GM21717 (cell line): Measurements from ENCODE around the gene HS6ST1.
"Not testable (repeated sequence)": the region's sequence is repeated elsewhere in the genome, so short reads cannot be mapped to it uniquely, and the experiment has no call there.

Experiments
- ATAC-seq: cut with Tn5 transposase; IDR thresholded peaks from one replicate; pipeline ENCODE4 v1.9.1; 2021; ENCODE audit warnings: mild to moderate bottlenecking, moderate library complexity; ENCODE audit not compliant: unreplicated experiment

The HS6ST1 gene

DNA sequence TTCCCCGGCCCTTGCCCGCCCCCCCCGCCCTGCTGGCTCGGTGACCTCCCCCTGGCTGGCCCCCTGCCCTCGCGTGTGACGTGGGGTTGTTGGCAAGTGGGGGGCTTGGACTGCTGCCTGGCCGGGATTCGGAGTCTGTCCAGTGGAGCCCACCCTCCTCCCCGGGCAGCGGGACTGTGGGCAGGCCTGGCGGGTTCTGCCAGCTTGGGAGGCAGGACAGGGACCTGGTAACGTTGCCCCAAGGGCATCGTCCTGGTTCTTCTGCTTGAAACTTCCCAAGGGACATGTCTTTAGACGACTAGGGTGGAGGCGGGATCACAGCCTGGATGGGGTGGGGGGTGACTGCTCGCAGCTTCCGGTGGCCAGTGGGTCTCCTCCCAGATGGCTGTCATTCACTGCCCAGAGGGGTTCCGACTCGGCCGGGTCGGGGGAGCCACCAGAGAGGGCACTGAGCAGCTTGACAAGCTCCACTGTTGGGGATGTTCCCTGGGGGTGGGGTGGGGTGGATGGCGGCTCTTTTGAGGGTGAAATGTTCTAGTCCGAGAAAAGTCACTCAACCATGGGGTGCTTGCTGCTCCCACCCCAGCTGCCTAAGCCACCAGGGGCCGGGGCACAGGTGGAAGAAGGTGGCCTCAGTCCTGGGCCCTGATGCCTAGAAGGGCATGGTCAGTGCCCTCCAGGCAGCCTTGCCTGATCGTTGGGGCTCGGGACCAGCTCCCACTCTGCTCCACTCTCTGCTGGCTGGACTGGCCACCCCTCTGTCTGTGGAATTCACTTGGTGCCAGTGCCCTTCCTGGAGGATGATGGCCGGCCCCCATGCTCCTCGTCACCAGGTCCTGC is 4.3 kb upstream of the HS6ST1 start:
- no peak for ATAC-seq

DNA sequence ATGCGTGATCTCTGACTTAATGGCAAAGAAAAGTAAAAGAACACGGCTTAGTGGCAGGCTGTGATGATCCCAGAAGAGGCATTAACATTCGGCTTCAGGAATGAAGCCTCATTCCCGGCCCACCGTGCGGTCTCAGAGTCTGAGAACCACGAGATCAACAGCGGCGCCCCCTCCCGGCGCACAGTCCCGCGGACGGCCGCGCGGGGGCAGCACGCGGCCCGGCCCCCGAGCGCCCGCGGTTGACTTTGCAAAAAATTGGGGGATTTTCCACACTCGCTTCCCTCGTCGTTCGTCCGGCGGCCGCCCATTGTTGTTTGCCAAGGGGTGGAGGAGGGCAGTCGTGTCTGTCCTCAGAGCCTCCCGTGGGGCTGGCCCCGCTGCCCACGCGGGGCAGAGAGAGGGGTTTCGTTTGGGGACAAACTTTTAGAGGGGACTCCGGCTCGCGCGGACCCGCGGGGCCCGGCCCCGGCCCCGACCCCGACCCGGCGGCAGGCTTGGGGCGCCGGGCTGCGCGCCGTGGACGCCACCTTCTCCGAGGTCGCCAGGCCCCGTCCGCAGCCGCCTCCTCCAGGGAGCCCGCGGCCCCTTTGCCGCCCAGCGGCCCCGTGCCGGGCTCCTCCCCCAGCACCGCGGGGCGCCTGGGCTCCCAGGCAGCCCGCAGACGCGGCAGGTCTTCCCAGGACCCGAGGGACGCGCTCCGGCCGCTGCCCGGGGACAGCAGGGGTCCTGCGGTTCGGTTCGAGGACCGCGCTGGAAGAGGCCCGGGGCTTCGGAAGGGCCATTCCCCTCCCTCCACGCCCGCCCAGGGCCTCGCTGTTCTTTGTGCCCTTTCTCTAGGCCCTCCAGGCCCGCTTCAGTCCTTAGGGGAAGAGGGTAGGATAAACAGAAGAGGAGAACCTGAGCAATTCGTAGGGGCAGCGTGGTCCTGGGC is 3.4 kb upstream of the HS6ST1 start:
- ATAC-seq, result peak; percentile 54

DNA sequence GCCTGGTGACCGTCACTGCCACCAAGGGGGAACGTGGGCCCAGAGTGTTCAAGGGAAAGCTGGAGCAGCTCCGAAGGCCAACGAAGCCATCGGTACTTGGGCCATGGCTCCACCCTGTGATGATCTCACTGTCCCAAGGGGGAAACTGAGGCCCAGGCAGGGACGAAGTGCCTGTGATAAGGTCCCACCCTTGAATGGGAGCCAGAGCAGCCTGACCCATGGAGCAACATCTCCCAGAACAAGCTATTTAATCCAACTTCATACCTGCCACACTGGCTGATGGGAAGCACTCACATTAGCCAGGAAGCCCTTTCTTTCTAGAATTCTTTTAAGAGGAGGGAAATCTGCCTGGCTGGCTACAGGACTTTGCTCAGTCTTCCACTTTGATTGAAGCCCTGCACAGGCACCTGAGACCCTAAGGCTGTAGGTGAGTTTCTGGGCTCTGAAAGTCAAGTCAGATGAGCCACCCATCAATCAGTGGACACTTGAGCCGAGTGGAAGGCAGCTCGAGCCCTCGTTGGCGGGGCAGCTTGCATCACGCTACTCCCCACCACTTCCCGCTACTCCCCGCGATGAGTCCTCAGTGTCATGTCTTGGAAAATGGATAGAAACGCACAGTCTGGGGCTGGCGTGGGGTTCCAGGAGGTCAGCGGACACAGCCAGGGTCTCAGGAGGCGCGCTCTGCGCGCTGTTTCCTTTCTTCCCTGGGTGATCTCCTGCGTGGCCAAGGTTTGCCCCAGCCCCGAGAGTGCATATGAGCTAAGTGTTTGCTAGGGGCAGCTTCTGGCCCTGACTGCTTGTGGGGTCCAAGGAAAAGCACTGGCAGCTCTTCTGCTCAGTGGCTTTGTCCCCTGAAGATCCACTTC is 2.5 kb upstream of the HS6ST1 start:
- no peak for ATAC-seq

DNA sequence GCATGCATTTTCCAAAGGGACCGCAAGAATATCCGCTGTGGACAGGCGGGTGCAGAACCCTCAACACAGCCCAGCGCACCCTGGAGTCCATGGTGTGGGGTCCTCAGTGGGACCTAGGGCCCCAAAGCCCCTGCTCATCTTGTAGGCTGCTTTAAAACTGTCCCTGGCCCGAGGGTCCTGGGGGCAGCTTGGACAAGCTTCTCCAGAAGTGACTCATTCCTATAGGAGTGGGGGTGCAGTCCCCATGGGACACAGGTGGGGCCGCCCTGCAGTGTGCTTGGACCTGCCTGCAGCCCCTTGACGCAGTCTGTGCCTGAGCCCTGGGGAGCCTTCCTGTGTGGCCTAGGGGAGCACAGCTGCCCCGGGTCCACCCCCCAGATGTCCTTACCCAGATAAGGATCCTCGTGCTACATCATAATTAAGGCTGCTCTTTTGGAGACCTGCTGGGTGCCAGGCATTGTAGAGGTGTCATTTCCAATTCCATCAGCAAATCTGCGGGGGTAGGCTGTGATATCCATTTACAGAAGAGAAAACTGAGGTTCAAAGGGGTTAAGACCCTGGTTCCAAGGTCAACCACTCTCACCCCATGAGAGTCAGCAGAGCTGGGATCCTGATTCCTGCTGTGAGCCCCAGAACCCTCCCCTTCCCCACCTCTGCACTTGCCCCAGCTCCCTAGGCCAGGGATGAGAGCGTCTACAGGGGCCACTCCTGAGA is 1.7 kb upstream of the HS6ST1 start:
- no peak for ATAC-seq

DNA sequence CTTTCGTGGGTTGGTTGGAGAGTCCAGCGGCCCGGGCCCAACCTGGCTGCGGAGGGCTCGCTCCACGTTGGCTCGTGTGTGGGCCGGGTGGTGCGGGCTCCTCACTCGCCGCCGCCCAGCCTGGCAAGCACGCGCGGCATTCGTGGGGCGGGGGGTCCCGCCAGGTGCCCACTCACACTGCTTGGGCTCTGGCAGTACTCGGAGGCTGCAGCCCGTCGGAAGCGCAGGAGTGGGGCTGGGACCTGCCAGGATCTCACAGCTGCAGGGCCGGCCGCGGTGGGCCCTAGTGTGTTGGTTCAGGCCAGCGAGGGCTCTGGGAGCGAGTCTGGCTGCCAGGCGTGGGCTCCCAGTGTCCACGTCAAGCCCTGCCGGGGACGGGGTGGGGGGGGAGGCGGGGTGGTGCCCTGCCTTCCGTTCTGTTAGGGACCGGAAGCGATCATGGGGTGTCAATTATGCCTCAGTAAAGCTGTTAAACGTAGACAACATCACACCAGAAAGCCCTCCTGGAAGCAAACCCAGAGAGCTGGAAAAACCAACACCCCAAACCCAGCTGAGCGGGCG is 1.0 kb upstream of the HS6ST1 start:
- ATAC-seq, result no peak

DNA sequence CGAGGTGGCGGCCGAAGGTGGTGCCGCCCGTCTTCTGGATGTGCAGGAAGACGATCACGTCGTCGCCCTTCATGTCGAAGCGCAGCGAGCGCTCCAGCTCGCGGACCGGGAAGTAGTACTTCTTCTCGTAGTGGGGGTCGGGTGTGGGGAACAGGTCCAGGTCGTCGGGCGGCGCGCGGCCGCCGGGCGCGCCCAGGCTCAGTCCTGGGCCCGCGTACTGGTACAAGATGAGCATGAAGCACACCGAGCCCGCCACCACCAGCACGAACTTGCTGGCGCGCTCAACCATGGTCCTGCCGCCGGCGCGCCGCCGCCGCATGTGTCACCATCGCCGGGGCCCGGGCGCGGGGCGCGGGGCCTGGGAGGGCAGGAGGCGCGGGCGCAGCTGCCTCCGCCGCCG is 423 bp downstream of the HS6ST1 start:
- peak; percentile 7 for ATAC-seq

DNA sequence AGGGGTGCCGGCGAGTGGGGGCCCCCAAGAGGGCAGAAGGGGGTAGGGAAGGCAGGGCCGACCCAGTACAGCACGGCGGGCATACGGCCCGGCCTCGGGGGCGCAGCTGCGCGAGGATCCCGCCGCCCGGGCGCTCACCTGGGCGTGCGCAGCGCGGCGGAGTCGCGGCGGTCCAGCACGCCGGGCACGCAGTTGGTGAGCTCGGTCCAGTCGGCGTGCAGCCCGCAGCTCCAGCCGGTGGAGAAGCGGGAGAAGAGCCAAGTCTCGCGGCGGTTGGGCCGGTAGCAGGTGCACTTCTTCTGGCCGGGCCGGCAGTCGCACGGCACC is 806 bp downstream of the HS6ST1 start:
- not testable (repeated sequence) for ATAC-seq

DNA sequence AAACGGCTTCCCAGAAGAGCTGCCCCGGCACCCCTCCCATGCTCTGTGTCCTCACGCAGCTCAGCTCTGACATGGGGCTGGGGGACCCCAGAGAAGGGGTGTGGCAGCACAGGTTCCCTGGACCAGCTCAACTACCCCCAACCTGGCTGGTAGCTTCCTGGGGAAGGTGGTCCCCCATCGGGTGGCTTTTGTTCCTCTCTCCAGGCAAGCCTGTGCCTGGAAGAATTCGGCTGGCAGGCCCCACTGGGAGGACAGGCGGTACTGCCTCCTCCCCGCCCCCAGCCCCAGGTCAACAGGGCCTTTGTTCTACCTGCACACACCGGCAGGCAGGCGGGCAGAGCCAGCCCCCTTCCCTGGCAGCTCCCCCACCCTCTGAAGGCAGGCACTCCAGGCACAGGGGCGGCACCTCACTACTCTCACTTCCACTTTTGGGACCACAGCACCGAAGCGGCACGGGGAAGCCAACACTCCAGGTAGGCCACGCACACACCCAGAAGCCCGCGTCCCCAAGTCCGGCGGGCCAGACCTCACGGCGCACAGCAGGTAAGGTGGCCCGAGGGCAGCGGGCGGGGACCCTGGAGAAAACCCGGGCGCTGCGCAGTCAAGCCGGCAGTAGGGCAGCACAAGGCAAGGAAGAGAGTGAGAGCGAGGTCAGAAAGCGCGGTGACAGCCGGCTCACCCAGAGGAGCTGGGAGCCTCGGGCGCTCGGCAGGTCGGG is 1.3 kb downstream of the HS6ST1 start:
- peak; percentile 48 for ATAC-seq

DNA sequence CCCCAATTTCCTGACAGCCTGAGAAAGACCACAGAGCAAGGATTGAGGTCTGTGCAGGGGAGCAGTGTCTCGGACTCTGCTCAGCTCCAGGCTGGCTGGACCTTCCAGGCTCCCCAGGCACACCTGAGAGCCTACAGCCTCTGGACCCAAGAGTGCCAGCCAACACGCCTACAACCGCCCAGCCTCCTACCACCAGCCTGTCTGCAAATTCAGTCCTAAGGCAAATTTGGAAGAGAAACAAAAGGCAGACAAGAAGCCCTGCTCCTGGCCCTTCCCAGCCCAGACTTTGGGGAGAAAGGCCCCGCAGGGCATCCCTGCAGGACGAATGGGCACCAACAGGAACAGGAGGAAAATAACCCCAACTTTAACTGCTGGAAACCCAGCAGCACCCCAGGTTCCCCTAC is 1.9 kb downstream of the HS6ST1 start:
- no peak for ATAC-seq

DNA sequence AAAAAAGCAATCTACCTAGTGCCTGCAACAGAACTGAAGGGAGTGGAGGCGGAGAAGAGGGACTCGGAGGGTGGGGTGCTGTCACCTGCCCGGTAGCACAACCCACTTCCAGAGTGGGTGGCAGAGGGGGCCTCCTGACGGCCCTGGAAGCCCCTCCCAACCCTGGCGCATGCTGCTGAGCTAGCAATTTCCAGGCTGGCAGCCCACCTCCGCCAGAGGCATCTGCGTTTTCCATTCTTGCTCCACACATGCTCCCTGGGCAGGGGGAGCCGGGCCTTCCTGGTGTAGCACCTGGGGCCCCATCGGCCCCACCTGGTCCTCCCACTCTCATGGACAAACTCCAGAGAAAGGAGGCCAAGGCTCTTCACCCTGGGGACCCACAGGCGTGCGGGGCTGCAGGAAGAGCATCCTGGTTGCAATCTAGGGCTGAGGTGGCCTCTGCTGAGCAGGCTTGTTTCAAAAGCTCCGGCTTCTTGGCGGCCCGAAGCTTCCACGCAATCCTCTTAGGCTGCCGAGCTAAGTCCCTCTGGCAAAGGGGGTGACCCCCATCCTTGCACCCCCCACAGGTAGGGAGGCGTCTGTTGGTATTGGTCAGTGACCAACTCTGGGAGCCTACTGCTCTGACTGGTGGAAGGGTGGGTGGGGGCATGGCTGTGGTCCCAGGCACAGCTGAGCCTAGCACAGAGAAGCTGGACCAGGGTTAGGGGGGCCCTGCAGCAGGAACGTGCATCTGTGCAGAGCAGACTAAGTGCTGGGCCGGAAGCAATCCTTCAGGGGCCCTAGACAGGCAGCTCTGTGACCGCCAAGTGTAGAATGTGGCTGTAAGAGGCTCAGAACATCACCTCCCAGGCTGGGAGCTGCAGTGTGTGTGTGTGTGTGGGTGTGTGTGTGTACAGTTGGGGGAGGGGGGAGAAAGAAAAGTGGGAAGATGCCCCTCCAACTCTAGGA is 2.6 kb downstream of the HS6ST1 start:
- ATAC-seq, result no peak

DNA sequence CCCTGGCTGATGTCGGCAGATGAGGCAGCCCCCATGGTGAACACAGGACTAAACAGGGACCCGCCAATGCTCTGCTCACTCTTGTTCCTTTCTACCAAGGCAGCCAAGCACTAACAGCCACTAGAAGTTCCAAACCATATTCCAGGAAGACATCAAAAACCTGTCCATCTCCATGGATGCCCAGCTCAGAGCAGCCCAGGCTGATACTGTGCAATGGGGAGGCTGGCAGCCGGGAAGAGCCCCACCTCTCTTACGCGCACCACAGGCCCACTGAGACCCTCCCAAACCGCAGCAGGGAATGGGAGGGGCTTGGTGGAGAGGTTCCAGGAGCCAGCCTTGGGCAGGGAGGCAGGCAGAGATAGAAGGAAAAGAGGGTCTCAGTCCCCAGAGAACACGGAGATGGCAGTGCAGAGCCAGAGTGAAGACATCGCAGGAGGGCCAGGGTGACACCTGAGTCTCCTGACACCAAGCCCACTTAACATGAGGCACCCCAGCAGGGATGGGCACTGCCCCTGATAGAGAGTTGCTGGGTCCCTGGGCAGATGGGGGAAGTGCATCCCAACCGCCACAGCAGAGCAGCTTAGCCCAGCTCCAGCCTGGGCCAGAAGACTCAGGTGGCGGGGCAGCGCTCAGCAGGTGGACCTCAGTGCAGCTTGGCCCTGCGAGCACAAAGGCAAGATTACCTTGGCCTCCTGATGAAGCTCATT is 3.4 kb downstream of the HS6ST1 start:
- no peak for ATAC-seq

DNA sequence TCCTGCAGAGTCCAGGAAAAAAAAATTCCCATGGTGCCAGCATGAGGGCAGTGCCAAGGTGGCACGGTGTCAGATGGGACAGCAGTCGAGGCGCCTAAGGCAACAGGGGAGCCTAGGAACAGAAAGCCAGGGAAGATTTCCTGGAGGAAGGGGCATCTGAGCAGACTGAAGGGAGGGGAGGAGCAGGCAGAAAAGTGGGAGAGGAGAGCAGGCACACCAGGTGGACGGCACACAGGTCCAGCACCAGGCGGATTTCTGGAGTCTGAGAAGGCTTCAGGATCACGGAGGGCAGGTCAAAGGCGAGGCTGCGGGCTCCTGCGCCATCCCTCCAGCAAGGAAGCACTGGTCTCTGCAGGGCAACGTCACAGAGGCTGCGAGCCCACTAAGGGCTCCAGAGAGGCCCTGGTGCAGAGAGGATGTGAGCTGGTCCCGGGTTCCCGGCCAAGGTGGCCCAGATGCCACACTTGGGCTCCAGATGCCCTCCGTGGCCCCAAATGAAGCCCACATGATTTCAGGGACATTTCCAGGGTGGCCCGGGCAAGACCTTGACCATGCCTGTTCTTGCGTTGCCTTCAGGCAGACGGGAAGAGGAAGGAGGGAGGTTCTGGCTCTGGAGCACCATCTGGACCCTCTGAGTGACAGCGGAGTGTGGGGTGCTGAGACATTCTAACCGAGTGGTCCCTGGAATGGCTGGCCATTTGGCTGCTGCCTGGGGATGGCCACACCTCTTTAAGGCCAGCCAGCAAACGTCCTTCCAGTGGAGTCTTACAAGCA is 4.1 kb downstream of the HS6ST1 start:
- no peak for ATAC-seq

DNA sequence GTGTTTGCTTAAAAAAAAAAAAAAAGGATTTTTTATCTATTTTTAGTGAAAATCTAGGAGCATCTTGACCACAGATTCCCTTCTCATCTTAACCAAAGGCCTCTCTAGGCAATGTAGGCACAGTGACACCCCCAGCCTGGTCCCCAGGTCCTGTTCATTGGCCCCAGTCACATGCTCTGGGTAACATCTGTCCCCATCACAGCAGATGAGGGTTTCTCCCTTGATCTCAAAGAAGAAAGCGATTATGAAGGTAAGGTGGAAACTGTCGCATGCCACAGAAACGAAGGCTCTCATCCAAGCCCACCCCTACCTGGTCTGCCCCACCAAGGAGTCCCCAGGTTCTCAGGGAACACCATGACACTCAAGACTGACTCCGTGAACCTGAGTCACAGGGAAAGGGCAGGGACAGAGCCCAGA is 4.7 kb downstream of the HS6ST1 start:
- no peak for ATAC-seq

DNA sequence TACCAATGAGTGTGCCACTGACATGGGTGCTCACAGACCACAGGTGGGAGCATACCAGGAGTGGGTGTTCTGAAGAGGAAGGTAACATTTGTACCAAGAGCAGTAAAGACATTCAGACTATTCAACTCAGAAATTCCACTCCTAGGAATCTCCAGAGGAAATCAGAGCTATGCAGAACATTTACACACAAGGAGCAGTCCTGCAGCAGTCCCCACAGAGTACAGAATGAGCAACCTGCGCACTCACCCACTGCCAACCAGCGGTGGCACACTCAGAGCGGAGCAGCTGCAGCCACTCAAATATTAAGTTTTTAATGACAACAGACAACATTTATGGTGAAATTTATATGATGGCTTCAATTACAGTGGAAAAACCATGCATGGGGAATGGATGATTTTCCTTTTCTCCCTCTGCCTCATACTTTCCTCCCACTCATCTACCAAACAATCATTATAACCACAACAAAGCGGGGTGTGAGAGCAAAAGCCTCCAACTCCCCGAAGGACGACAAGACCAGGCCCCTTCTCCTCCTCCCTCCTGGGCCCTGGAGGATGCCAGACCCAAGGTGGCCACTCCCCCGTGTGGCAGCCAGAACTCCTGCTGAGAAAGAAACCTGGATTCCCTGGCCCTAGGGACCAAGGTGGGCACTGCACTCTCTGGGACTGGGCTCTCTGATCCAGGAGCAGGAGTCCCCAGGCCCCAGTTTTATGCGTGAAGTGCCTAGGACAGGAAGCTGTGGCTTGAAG is 5.4 kb downstream of the HS6ST1 start:
- no peak for ATAC-seq

DNA sequence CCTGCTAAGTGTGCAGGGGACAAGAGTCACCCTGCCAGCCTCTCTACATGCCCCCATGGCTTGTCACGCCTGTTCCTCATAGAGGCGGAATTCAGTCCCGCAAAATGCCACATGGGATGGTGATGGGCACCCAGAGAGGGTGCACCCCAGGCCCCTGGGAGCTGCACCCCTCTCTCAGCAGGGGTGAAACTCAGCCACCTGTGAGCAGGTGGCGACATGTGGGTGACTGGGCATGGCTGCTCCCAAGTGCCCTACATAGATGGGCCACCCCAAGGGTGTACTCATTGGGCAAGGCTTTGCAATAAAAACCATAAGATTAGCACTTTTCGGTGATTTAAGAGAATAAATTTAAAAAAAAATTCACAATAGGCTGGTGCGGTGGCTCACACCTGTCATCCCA is 6.3 kb downstream of the HS6ST1 start:
- ATAC-seq, result no peak

DNA sequence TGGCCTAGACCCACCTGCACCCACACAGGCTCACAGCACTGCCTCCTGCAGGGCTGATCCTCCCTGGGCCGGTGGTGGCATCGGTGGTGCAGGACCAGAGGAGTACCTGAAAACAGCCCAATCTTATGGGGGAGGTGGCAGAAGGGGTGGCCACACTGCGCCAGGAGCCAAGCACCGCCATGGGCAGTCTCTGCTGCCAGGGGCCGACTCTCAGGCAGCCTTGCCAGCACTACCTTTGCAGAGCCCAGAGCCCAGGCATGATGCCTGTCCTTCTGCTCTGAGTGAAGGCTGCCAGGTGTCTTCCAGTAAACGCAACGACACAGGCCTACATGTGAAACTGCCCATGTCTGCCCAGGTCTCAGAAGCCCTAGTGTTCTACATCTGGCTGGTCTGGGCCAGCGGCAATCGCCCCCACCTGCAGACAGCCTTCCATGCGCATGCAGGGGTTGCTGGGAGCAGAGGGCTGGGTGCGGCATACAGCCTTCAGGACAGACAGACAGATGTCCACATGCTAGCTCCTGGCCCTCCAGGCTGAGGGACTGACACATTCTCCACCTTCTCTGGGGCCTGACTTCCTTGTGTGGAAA is 6.8 kb downstream of the HS6ST1 start:
- ATAC-seq, result no peak
